Measurements from ENCODE around the gene NFATC4. TPM values are rescaled to one million over a fixed set of nuclear protein-coding genes. Genes with fewer than 3 reads are reported as not detected.

NFATC4 gene
- total and polyA plus RNA-seq, 10 of the 15 experiments (the other 5 are each of a cell fraction or from before 2014, with no cell fraction given): 0.97 to 14.3 (median 4.9) TPM

DNA sequence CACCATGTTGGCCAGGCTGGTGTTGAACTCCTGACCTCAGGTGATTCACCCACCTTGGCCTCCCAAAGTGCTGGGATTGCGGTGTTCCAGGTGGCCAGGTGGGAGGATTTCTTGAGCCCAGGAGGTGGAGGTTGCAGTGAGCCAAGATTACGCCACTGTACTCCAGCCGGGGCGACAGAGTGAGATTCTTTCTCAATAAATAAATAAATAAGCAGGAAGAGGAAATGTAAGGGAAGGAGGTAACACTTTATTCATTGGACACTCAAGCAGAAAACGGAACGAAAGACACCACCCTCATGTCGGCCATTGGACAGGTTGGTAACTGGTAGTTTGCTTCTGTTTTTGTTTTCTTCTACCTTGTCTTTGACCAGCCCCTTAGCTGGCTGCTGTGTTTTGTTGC is 13.0 kb upstream of the NFATC4 start:
- Histone ChIP-seq H3K4me3 (no peak overlapping the region), H3K9ac (ENCODE audit: control insufficient read depth, insufficient read depth, low read length) (no peak overlapping the region), H3K27me3 (replicated peaks in 1 of 2; ENCODE audit: control insufficient read depth in 2 of 2, insufficient read depth in 2 of 2, low read length in 1 of 2) (peaks cover 1 to 4% of the 10 kb centered on the region in 2 experiments; a peak in 3 of 4 replicates), H3K27ac (ENCODE audit: control insufficient read depth, insufficient read depth) (no peak overlapping the region), H3K9me3 (replicated peaks; ENCODE audit: control insufficient read depth, insufficient read depth, low read length) (no peaks in the 10 kb centered on the region), H3K4me2 (ENCODE audit: control insufficient read depth, insufficient read depth) (no peak overlapping the region), H3K36me3 (ENCODE audit: control insufficient read depth in 2 of 2, insufficient read depth in 2 of 2, low read length in 1 of 2) (no peaks in the 10 kb centered on the region), H2AFZ (ENCODE audit: control insufficient read depth, low read depth, low read length) (no peak overlapping the region), H4K20me1 (ENCODE audit: control insufficient read depth, insufficient read depth) (no peaks in the 10 kb centered on the region), H3K79me2 (ENCODE audit: control insufficient read depth, insufficient read depth, low read length) (no peaks in the 10 kb centered on the region), H3K4me1 (ENCODE audit: control insufficient read depth, insufficient read depth, low read length) (no peaks in the 10 kb centered on the region)
- ATAC-seq (no peak), FAIRE-seq (no peak), DNase-seq (ENCODE audit: low read depth, low spot score) (no peak)
- ChIA-PET CTCF (no interaction called here), RAD21 (ENCODE audit: unreplicated experiment) (interaction anchor here (0.6 kb wide), 1 partner anchor 77 kb away, joined by 3 read pairs; no protein-coding TSS in a partner anchor), POLR2A (no interaction called here), SMC1A (ENCODE audit: uncharacterized antibody, unreplicated experiment) (interaction anchor here (0.6 kb wide), 1 partner anchor 192 kb away, joined by 3 read pairs; no protein-coding TSS in a partner anchor)
- in situ Hi-C loops (cut with MboI) (no loop called here), intact Hi-C loops (cut with micrococcal nuclease; ENCODE audit: unreplicated experiment) (no loop called here)
- no TSS peak for BruUV-seq (replicated peaks)
- 68% methylated on average over 7 of the region's 7 CpGs for WGBS (ENCODE audit: insufficient coverage, insufficient replicate concordance, low lambda C conversion rate, missing lambda C conversion rate)
- TF ChIP-seq HDGF (IDR thresholded peaks at IDR 0.05): no peak
- TF ChIP-seq, protein P1, sequence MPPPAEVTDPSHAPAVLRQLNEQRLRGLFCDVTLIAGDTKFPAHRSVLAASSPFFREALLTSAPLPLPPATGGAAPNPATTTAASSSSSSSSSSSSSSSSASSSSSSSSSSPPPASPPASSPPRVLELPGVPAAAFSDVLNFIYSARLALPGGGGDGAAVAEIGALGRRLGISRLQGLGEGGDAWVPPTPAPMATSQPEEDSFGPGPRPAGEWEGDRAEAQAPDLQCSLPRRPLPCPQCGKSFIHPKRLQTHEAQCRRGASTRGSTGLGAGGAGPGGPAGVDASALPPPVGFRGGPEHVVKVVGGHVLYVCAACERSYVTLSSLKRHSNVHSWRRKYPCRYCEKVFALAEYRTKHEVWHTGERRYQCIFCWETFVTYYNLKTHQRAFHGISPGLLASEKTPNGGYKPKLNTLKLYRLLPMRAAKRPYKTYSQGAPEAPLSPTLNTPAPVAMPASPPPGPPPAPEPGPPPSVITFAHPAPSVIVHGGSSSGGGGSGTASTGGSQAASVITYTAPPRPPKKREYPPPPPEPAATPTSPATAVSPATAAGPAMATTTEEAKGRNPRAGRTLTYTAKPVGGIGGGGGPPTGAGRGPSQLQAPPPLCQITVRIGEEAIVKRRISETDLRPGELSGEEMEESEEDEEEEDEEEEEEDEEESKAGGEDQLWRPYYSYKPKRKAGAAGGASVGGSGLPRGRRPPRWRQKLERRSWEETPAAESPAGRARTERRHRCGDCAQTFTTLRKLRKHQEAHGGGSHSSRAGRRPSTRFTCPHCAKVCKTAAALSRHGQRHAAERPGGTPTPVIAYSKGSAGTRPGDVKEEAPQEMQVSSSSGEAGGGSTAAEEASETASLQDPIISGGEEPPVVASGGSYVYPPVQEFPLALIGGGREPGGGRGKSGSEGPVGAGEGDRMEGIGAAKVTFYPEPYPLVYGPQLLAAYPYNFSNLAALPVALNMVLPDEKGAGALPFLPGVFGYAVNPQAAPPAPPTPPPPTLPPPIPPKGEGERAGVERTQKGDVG (CRISPR knock-in tag; IDR thresholded peaks at IDR 0.05): no peak
- TF ChIP-seq RUNX3 (IDR thresholded peaks at IDR 0.05; ENCODE audit: low read length): no peak
- TF ChIP-seq, protein P2, sequence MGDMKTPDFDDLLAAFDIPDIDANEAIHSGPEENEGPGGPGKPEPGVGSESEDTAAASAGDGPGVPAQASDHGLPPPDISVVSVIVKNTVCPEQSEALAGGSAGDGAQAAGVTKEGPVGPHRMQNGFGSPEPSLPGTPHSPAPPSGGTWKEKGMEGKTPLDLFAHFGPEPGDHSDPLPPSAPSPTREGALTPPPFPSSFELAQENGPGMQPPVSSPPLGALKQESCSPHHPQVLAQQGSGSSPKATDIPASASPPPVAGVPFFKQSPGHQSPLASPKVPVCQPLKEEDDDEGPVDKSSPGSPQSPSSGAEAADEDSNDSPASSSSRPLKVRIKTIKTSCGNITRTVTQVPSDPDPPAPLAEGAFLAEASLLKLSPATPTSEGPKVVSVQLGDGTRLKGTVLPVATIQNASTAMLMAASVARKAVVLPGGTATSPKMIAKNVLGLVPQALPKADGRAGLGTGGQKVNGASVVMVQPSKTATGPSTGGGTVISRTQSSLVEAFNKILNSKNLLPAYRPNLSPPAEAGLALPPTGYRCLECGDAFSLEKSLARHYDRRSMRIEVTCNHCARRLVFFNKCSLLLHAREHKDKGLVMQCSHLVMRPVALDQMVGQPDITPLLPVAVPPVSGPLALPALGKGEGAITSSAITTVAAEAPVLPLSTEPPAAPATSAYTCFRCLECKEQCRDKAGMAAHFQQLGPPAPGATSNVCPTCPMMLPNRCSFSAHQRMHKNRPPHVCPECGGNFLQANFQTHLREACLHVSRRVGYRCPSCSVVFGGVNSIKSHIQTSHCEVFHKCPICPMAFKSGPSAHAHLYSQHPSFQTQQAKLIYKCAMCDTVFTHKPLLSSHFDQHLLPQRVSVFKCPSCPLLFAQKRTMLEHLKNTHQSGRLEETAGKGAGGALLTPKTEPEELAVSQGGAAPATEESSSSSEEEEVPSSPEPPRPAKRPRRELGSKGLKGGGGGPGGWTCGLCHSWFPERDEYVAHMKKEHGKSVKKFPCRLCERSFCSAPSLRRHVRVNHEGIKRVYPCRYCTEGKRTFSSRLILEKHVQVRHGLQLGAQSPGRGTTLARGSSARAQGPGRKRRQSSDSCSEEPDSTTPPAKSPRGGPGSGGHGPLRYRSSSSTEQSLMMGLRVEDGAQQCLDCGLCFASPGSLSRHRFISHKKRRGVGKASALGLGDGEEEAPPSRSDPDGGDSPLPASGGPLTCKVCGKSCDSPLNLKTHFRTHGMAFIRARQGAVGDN (IDR thresholded peaks at IDR 0.05): no peak
- TF ChIP-seq, protein P3, sequence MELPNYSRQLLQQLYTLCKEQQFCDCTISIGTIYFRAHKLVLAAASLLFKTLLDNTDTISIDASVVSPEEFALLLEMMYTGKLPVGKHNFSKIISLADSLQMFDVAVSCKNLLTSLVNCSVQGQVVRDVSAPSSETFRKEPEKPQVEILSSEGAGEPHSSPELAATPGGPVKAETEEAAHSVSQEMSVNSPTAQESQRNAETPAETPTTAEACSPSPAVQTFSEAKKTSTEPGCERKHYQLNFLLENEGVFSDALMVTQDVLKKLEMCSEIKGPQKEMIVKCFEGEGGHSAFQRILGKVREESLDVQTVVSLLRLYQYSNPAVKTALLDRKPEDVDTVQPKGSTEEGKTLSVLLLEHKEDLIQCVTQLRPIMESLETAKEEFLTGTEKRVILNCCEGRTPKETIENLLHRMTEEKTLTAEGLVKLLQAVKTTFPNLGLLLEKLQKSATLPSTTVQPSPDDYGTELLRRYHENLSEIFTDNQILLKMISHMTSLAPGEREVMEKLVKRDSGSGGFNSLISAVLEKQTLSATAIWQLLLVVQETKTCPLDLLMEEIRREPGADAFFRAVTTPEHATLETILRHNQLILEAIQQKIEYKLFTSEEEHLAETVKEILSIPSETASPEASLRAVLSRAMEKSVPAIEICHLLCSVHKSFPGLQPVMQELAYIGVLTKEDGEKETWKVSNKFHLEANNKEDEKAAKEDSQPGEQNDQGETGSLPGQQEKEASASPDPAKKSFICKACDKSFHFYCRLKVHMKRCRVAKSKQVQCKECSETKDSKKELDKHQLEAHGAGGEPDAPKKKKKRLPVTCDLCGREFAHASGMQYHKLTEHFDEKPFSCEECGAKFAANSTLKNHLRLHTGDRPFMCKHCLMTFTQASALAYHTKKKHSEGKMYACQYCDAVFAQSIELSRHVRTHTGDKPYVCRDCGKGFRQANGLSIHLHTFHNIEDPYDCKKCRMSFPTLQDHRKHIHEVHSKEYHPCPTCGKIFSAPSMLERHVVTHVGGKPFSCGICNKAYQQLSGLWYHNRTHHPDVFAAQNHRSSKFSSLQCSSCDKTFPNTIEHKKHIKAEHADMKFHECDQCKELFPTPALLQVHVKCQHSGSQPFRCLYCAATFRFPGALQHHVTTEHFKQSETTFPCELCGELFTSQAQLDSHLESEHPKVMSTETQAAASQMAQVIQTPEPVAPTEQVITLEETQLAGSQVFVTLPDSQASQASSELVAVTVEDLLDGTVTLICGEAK (IDR thresholded peaks at IDR 0.05; ENCODE audit: borderline replicate concordance): no peak
- TF ChIP-seq POLR2A (IDR thresholded peaks at IDR 0.05; ENCODE audit: low read depth, low read length): no peak
- TF ChIP-seq STAT3 (IDR thresholded peaks at IDR 0.05; ENCODE audit: low read depth, low read length): no peak
- TF ChIP-seq CHD1 (IDR thresholded peaks at IDR 0.05; ENCODE audit: low read depth, low read length): no peak
- TF ChIP-seq, protein P4, sequence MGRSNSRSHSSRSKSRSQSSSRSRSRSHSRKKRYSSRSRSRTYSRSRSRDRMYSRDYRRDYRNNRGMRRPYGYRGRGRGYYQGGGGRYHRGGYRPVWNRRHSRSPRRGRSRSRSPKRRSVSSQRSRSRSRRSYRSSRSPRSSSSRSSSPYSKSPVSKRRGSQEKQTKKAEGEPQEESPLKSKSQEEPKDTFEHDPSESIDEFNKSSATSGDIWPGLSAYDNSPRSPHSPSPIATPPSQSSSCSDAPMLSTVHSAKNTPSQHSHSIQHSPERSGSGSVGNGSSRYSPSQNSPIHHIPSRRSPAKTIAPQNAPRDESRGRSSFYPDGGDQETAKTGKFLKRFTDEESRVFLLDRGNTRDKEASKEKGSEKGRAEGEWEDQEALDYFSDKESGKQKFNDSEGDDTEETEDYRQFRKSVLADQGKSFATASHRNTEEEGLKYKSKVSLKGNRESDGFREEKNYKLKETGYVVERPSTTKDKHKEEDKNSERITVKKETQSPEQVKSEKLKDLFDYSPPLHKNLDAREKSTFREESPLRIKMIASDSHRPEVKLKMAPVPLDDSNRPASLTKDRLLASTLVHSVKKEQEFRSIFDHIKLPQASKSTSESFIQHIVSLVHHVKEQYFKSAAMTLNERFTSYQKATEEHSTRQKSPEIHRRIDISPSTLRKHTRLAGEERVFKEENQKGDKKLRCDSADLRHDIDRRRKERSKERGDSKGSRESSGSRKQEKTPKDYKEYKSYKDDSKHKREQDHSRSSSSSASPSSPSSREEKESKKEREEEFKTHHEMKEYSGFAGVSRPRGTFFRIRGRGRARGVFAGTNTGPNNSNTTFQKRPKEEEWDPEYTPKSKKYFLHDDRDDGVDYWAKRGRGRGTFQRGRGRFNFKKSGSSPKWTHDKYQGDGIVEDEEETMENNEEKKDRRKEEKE (IDR thresholded peaks at IDR 0.05): no peak
